Hematopoietic multipotent progenitor cell treated with erythropoietin and hydrocortisone succinate and interleukin-3 and kit ligand, for 8 days (in vitro differentiated cells): Measurements from ENCODE around the gene CD84.
"Not testable (repeated sequence)": the region's sequence is repeated elsewhere in the genome, so short reads cannot be mapped to it uniquely, and the experiment has no call there.

Experiments
- DNase-seq: peaks from one replicate; pipeline ENCODE4 v3.0.0-alpha.2; 2015

CD84 gene

DNA sequence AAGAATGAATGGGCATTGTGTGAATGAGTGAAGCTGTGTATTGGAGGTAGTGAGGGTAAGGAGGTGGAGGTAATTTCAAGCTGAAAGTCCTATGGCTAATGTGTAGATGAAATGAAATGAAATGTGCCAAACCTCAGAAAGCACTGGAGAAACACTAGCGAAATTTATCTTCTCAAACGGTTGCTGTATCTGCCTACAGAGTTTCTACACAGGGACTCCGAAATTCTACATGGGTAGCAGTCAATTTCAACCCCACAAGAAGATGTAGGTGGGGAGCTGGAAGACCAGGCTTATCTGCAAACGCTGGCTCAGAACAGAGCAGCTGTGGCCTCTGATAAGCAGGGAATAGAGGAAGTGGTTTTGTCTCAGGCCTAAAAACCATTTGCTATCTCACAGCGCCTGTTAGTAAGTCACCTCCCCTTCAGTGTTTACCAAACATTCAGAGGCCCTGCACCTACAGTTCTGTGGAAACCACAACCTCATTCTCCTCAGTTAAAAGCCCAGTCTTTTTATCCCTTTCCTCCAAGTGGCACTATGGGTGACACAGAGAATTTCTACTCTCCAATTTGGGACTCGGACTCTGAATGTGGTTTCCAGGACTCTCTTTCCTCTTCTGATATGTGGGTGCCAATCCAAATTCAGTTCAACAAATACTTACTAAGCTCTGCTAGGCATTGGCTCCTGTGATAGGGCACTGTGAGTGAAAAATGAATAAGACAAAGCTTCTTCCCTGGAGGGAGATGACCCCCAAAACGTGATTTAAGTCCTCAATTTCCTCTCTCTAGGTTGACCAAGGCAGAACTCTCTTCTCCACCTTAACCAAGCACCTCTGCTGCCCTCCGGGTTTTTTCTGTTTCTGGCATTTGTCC is 39.1 kb downstream of the CD84 start:
- DNase-seq = peak; percentile 100

GRCh38 chr1:160539684-160539989 is 39.7 kb downstream of the CD84 start:
- DNase-seq = no peak

DNA sequence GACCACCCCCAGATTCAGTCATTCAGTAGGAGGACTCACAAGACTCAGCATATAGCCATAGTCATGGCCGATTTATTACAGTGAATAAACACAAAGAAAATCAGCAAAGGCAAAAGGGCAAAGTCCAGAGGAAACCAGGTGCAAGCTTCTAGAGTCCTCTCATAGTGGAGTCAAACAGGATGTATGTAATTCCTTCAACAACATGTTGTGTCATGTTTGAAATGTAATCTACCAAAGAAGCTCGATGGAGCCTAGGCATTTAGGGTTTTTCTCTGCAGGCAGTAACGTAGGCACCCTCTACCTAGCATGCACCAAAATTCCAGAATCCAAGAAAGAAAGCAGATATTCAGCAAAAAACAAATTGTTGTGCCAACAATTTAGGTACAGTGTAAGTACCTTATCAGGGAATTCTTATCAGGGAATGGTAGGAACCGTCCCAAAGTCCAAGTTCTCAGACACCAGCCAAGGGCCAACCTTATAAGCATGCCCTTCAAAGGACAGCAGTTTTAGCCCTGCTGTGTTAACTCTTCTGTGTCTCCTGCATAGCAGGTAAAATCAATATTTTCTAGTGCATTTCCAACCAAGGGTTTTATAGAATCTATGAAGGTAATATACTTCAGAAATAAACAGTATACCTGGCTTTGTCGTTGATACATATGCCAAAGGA is 40.2 kb downstream of the CD84 start:
- peak; percentile 45 for DNase-seq

- no peak for DNase-seq
Observed at GRCh38 chr1:160537714-160538665, 41.3 kb downstream of the CD84 start.

GRCh38 chr1:160534823-160535605 is 44.3 kb downstream of the CD84 start:
- peak; percentile 29 for DNase-seq

- DNase-seq = not testable (repeated sequence)
Observed at GRCh38 chr1:160532557-160532813, 46.8 kb downstream of the CD84 start.

- DNase-seq = not testable (repeated sequence)
Observed at GRCh38 chr1:160531809-160532556, 47.3 kb downstream of the CD84 start.

GRCh38 chr1:160529401-160529952 is 49.8 kb downstream of the CD84 start:
- not testable (repeated sequence) for DNase-seq

DNA sequence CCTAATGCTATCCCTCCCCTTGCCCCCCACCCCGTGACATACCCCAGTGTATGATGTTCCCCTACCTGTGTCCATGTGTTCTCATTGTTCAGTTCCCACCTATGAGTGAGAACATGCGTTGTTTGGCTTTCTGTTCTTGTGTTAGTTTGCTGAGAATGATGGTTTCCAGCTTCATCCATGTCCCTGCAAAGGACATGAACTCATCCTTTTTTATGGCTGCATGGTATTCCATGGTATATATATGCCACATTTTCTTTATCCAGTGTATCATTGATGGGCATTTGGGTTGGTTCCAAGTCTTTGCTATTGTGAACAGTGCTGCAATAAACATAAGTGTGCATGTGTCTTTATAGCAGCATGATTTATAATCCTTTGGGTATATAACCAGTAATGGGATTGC is 55.5 kb downstream of the CD84 start:
- DNase-seq = not testable (repeated sequence)

DNA sequence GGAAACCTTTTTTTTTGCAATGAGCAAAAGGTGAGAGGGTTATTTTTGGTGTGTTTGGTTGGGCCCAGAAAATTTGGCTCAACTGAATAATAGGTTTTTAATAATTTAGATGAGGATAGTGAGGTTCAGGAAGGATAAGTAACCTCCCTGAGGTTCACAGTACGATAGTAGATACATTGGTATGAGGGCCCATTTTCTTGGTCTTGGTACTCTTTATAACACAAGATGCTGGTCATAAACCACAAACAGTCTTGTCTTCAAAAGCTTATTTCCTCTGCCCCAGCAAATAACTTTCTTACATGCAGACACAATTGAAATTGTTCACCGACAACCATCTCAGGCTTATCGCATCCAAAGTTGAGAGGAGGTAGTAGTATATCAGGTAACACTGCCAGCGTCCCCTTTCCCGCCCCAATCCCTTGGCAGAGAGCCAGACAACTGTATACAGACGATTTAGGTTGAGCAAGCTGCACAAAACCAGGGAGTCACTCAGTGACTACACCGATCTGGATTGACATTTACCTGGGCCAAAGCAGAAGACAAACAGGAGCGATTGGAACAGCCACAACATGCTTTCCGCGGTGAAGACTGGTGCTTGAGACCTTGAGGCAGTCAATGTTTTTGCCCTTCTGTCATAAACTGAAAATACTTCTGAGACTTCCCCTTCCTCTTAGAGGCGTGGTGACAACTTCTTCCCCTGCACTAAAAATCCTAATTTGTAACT is 56.5 kb downstream of the CD84 start, which contains the start of gene SLAMF6:
Gene SLAMF6 (minus strand): TSS at position 634 of the 724 bp plus-strand sequence. CDS start 63 bp downstream, at position 571.
- peak; percentile 62 for DNase-seq

GRCh38 chr1:160522136-160522535 is 57.2 kb downstream of the CD84 start:
- DNase-seq = no peak

GRCh38 chr1:160521554-160521953 is 57.7 kb downstream of the CD84 start:
- DNase-seq = no peak

- DNase-seq = no peak
Observed at GRCh38 chr1:160520999-160521398, 58.3 kb downstream of the CD84 start.

GRCh38 chr1:160520582-160520981 is 58.7 kb downstream of the CD84 start:
- DNase-seq = no peak

GRCh38 chr1:160519642-160520435 is 59.5 kb downstream of the CD84 start:
- DNase-seq = peak; percentile 64

- not testable (repeated sequence) for DNase-seq
Observed at GRCh38 chr1:160517519-160517918, 61.8 kb downstream of the CD84 start.

DNA sequence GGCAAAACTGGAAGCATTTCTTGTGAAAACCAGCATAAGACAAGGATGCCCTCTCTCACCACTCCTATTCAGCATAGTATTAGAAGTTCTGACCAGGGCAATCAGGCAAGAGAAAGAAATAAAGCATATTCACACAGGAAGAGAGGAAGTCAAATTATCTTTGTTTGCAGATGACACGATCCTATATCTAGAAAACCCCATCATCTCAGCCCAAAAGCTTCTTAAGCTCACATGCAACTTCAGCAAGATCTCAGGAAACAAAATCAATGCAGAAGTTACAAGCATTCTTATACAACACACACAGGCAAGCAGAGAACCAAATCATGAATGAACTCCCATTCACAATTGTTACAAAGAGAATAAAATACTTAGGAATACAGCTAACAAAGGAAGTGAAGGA is 63.4 kb downstream of the CD84 start:
- peak; percentile 24 for DNase-seq

- DNase-seq = no peak
Observed at GRCh38 chr1:160504651-160505050, 74.6 kb downstream of the CD84 start.

GRCh38 chr1:160503087-160503486 is 76.2 kb downstream of the CD84 start:
- DNase-seq = no peak
